ENCODE measurements around the gene E4F1.

GRCh38 chr16:2206780-2207433, 16.5 kb upstream of the E4F1 start:
- TF ChIP-seq EZH2 (IDR thresholded peaks at IDR 0.05): no peak
- no peak for TF ChIP-seq POLR2AphosphoS5 (IDR thresholded peaks at IDR 0.05; ENCODE audit: borderline replicate concordance, low read depth, low read length)

Data from SK-N-MC (cell line).